RPMI8226 (cell line): Measurements from ENCODE around the gene FLNB.
A peak's percentile ranks its signal among the peaks of the same experiment; 100 is the strongest.

Experiments used
- DNase-seq: peaks from one replicate; pipeline ENCODE4 v3.0.0-alpha.2; 2015

FLNB gene

DNA sequence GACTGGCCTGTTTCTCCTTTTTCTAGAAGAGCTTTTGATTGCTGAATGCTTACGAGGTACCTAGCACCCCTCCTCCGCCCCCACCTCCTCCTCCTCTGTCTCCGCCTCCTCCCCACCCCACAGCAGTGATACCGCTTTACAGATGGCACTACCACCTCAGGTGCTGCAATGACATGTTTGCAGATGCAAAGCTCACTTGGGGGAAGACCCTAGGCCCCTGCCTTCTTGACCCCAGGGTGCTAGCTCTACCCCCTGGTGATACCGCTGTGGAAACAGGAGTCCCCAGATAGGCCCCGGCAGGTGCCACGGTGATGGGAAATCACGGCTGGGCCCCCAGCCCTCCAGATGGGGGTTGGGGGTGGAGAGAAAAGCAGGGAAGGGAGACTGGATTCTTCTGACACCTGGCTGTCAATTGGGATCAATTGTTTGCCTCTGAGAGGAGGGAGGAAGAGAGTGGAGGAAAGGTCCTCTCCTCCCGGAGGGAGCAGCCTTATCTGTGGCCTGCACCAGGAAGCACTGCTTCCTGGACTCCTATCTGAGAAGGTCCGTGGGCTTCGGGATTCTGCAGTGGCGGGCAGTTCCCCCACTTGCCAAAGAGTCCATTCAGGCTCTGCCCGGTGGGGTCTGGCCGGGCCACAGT lies 164.9 kb downstream of the FLNB start:
- no peak for DNase-seq

GRCh38 chr3:58173669-58174398 lies 165.6 kb downstream of the FLNB start:
- peak; percentile 50 for DNase-seq

GRCh38 chr3:58175187-58175436 lies 166.9 kb downstream of the FLNB start:
- DNase-seq: no peak

GRCh38 chr3:58175437-58176184 lies 167.4 kb downstream of the FLNB start:
- DNase-seq: no peak

DNA sequence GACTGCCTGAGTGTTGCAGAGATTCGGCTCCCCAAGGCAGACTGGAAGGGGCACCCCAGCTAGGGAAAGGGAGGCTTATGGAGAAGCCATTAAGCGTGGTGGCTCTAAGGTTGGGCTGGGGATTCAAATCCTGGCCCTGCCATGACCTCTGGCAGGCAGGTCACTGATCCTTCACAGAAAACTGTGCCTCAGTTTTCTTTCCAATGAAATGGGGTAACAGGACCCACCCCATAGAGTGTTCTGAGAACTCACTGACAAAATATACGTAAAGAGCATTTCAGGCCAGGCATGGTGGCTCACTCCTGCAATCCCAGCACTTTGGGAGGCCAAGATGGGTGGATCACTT lies 167.9 kb downstream of the FLNB start:
- no peak for DNase-seq

DNA sequence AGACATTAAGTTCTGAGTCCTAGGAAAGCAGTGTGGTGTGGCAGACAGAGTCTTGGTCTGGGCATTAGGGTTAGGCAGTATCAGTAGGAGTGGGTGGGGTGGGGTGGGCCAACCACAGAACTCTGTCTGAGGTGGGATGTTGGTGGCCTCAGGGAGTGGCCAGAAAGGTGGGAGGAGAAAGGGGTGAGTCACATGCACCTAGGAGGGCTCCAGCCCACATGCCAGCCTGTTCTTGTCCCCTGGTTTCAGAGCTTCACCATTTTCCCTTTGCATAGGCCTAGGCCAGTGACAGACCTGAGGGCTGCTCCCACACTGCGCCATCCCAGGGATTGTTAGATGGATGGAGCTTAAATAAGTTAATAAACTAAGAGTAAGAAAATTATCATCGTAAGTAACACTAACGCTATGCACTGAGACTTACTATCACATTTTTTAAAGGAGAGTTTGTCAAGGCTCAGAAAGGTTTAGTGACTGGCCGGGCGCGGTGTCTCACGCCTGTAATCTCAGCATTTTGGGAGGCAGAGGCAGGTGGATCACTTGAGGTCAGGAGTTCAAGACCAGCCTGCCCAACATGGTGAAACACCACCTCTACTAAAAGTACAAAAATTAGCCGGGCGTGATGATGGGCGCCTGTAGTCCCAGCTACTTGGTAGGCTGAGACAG lies 168.7 kb downstream of the FLNB start:
- no peak for DNase-seq

DNA sequence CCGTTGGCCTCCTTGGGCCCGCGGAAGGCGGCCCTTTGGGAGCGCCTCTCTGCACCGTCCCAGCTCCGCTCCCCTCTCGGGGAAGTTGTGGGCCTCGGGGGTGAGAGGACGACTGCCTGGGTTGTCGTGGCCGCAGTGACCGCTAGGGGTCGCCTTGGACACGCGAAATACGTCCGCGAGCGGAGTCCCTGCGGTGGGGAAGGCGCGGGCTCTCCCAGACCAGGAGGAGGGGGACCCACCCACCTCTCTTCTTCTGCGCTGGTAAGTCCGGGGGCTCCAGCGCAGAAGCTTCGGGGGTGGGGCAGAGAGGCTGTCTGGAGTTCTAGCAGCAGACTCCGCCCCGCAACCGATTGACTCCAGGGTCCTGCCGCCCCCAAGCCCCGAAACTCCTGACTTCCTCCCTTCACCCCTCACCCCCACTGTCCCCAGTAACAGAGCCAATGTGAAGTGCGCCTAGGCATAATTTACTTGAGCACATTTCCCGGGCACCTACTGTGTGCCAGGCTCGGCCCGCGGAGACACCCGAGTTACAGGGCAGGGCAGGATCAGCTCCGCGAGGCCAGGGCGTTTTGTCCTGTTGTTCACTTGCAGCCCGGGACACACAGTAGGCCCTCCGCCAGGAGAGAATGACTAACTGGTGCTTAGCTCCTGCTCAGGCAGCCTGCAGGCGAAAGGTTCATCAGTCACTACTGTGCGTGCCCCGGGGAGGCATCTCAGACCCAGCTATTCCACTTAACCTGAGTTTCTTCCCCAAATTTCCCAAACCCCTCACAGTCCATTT lies 169.7 kb downstream of the FLNB start:
- peak; percentile 89 for DNase-seq

DNA sequence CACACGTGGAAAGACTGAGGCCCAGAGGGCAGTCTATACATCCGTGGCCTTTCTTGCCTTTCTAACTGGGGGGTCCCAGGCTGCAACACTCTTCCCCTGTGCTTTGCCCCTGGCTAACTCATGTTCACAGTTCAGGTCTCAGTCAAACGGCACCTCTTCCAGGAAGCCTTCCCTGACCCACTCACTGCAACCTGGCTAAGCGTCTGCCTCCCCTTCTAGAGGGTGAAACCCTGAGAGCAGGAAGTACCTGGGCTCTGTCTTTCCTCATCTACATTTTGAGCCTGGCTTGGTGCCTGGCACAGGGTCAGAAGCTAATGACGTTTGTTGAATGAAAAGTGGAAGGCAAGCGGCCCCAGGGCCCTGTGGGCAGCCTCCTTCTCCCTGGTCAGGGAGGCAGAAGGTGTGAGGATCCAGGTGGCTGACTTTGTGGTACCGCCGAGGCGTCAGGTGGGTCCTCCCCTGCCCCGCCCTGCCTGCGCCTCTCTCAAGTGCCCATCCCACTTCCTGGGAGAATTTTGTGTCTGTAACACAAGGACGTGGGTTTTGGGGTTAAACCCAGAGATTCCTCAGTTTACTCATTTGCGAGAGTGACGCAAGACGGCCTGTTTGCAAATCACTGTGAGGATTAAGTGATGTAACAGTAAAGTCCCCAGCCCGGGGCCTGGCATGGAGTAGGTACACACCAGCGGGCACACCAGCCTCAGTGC lies 170.5 kb downstream of the FLNB start:
- peak; percentile 63 for DNase-seq

DNA sequence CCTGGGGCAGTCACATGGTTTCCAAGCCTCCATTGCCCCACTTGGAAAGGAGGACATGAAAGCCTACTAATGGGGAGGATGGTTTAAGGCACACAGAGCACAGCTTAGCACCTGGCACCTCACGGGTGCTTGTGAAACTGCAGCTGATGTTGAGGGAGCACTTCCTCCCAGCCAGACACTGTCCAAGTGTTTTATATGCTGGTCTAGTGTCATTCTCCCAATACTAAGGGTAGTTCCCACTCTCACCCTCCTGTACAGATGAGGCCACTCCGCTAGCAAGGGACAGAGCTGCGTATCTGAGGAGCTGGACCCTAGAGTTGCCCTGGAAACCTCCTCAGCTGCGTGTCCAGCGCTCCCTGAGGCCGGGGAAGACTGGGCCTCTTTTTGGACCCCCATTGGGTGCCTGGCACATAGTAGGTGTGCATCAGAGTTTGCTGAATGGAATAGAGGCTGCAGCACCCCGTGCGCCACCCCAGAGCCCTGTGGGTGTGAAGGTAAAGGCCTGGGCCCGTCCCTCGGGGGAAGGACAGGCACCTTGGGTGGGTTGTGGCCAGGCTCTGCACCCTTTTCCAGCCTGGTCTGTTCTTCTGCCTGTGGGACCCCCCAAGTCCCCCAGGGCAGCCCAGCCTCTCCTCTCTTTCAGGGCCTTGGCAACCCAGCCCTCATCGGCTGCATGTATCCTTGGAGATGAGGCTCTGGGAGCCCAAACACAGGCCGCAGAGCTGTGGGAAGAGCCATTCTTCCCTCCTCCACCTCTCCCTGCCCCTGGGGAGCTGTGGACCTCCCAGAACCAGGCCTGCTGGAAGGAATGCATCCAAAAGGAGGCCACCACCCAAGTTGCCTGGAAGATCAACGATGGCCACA lies 171.2 kb downstream of the FLNB start:
- DNase-seq: peak; percentile 63

DNA sequence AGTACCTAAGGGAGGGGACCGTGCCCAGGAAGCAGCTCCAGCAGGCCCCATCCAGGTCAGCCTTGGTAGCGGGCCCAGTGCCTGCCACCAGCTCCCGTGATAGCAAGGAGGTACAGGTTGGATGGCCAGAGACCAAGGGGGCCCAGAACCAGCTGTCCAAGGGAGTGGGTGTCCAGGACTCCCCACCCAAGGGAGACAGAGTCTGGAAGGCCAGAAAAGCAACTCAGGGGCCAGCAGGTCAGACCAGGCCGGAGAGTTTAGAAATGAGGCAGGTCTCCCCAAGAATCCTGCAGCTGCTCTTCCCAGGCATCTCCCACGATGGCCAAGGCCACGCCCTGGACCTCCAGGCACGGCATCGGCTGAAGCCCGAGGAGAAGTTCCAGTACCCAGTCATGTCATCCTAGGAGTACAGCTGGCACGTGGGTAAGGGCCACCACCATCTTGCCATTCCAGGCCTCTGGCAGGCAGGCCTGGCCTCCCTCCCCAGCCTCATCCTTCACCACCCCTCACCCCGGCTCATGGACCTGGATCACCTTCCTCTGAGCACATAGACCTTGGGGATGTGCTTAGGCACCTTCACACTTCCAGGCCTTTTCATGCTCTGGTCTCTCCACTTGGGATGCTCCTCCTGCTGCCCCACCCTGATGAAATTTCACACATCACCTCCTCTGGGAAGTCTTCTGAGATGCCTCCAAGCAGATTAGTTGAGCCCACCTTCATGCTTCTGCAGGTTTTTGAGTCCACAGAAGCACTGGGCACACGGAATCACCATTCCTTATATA lies 172.1 kb downstream of the FLNB start:
- no peak for DNase-seq

- DNase-seq: no peak
Measured at GRCh38 chr3:58180940-58181587, 172.8 kb downstream of the FLNB start.

- DNase-seq: no peak
Measured at GRCh38 chr3:58183221-58183620, 175.0 kb downstream of the FLNB start.

DNA sequence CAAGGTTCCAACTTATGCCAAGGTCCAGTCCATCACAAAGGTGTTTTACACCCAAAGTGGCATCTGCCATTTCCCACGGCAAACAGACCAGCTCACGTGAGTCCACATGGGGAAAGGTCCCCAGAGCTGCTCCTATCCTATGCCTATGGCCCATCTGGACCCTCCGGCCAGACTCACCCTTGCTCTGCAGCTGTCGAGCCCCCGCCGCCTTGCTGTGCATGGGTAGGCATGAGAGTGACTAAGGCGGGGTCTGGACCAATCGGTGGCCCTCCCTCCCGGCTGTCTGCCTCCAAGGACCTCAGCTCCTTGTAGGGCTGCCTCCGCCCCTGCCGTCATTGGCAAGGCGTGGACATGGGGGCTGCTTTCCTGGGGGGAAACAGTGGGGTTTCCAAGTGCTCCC lies 175.7 kb downstream of the FLNB start:
- DNase-seq: no peak

DNA sequence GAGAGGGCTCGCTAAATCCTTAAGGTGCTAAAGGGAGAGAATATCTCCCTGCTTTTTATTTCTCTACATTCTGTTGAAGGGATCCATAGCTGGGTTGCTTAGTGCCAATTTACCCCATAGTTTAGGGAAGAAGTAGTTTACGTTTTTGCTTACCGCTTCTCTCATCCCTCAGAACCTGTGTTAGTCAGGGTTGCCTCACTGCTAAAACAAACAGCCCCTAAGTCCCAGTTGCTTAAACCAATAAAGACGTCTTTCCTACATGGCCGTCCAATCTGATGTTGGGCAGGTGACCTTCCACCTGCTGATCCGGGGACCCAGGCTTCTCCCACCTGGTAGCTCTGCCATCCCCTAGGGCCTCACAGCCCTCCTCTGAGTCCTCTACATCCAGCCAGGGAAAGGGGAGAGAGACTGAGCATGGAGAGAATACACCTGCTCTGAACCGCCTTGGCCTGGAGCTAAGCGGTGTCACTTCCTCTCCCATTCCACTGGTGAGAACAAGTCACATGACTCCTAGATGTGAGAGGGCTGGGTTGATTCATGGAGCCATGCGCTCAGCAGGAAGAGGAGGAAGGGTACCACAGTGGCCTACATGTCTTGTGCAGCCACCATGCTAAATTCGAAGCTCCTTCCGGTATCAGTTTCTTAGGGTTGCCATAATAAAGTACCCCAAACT lies 176.2 kb downstream of the FLNB start:
- DNase-seq: peak; percentile 16

GRCh38 chr3:58184982-58185360 lies 176.7 kb downstream of the FLNB start:
- DNase-seq: no peak

DNA sequence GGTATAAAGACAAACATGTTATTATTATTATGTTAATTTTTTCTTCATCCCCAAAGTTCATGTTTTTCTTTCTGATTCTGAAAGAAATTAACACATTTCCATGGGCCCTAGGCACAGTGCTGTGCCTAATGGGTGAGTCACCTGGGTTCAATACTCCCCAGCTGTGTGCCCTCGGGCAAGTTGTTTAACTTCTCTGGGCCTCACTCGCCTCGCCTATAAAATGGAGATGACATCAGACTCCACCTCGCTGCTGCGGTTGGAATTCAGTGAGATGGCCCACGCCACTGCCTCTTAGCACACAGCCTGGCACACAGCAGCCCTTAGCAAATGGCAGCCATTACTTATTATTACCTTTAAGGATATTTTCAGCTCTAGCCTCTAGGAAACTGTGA lies 179.9 kb downstream of the FLNB start:
- DNase-seq: no peak

- DNase-seq: peak; percentile 17
Measured at GRCh38 chr3:58188921-58189451, 180.8 kb downstream of the FLNB start.

DNA sequence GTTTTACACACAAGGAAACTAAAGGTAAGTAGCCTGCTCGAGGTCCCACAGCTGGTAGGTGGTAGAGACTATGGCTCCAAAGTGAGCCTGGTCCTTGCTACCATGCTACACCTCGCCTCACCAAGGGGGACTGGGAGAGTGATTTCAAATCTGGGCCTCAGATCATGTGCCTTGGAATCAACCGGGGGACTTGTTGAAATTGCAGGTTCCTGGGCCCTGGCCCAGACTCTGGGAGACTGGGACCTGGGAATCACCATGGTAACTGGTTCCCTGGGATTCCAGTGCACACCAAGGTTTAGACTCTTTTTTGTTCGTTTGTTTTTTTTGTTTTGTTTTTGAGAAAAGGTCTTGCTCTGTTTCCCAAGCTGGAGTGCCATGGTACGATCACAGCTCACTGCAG lies 181.5 kb downstream of the FLNB start:
- DNase-seq: no peak

GRCh38 chr3:58190291-58190690 lies 182.1 kb downstream of the FLNB start:
- no peak for DNase-seq
